MG63 (cell line): Measurements from ENCODE around the gene NDE1. TPM values are rescaled to one million over a fixed set of nuclear protein-coding genes. Genes with fewer than 3 reads are reported as not detected.

Experiments used
- DNase-seq: peaks from one replicate; pipeline ENCODE4 v3.0.0-alpha.2; 2020
- H3K27me3 ChIP-seq: fragments of 250-450 bp; sonication (Bioruptor Pico); 2 replicates; pipeline ENCODE4 v1.5.1; 2020; ENCODE audit warnings: mild to moderate bottlenecking, moderate library complexity
- H3K36me3 ChIP-seq: fragments of 250-450 bp; sonication (Bioruptor Pico); 2 replicates; pipeline ENCODE4 v1.5.1; 2020; ENCODE audit warnings: mild to moderate bottlenecking, moderate library complexity
- H3K4me3 ChIP-seq: fragments of 250-450 bp; sonication (Bioruptor Pico); 2 replicates; pipeline ENCODE4 v1.5.1; 2020; ENCODE audit warnings: mild to moderate bottlenecking, moderate library complexity
- H3K9me3 ChIP-seq: fragments of 250-450 bp; sonication (Bioruptor Pico); 2 replicates; pipeline ENCODE4 v1.5.1; 2020; ENCODE audit warnings: mild to moderate bottlenecking, moderate library complexity
- total RNA-seq: library from RNA; depleted of rRNA; stranded (reverse); fragments of >200 nt; shearing (Covaris generic); gene quantifications from 2 replicates; pipeline ENCODE4 v1.2.3, GENCODE V29; 2014; ENCODE audit warnings: low replicate concordance

The NDE1 gene
- total RNA-seq, 1 experiment from 2014 or later, result 34.4 TPM

DNA sequence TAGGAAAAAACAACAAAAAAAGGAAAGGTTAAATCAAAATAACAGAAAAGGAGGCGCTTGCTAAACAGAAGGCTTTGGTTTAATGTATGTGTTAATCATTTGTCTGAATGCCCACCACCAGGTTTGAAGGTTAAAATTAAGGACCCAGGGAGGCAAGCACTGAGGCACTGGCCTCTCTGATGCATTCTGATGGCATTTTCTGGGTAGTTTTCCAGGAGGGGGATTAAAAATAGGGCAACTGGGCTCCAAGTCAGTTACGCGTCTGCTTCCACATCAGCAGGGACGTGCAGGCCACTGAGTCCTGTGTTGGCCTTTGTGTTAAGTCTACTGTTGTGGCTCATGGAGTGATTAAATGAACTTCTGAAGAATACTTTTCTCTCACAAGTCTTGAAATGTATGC lies 34.0 kb upstream of the NDE1 start:
- H3K36me3 ChIP-seq, result peaks cover 69% of the 10 kb centered on the region
- H3K27me3 ChIP-seq, result no peaks in the 10 kb centered on the region
- no peaks in the 10 kb centered on the region for H3K9me3 ChIP-seq
- H3K4me3 ChIP-seq, result no peak overlapping the region
- no peak for DNase-seq

DNA sequence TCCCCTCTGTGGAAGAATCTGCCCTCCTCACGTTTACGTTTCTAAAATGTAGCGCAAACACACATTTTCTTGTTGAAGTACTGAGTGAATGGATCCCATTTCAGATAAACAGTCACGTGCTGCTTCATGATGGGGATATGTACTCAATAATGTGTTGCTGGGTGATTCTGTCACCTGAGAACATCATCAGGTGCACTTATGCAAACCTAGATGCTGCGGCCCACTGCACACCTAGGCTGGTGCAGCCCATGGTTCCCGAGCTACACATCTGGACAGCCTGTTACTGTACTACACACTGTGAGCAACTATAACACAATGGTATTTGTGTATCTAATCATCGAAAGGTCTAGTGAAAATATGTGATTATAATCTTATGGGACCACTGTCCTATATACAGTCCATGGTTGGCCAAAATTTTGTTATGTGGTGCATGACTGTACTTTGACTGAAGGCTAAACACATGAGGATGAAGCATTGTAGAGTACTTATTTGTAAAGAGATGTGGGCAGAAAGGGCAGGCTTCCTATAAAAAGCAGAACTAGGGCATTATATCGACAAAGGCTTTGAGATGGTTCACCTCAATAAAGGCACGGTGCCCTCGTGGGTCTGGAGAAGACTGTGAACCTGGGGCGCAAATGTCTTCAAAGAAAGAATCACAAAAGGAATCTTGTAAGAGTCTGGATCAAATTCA lies 33.4 kb upstream of the NDE1 start:
- Histone ChIP-seq H3K36me3 (peaks cover 71% of the 10 kb centered on the region), H3K4me3 (no peak overlapping the region), H3K9me3 (no peaks in the 10 kb centered on the region), H3K27me3 (no peaks in the 10 kb centered on the region)
- no peak for DNase-seq

DNA sequence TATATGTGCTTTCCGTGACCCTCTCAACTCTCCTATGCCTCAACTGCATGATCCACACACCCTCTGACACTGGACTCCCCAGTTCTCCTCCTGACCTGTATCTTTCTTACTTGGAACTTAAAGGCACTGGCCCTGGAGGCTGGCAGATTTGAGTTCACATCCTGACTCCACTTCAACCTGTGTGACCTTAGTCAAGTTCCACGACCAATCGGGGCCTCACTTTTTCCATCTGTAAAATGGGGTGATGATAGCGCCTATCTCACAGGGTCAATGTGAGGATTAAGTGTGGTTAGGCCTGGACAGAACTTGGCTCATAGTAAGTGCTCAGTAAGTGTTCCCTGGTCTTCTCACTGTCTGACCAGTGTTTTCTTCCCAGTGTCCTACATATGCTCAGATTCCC lies 32.1 kb upstream of the NDE1 start:
- no peak for DNase-seq
- no peaks in the 10 kb centered on the region for H3K9me3 ChIP-seq
- H3K27me3 ChIP-seq, result no peaks in the 10 kb centered on the region
- peaks cover 65% of the 10 kb centered on the region for H3K36me3 ChIP-seq
- no peak overlapping the region for H3K4me3 ChIP-seq

DNA sequence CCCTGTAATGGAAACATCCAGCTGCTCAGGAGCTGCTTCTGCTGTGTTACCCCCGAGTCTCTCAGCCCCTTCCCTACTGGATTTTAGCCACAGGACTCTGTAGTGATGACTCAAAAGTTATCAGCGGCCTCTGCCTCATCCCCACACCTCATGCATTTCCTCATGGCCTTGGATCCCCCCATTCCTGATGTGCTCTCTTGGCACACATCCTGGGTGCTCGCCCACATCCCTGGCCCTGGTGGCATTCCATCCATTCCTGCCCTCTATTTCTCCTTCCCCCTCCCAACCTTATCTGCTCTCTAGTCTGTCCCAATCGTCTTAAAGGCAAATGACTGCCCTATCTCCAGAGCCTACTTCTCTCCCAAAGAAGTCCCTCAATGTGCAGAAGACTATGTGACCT lies 31.7 kb upstream of the NDE1 start:
- H3K4me3 ChIP-seq, result no peak overlapping the region
- peak; percentile 33 for DNase-seq
- no peaks in the 10 kb centered on the region for H3K27me3 ChIP-seq
- no peaks in the 10 kb centered on the region for H3K9me3 ChIP-seq
- peaks cover 62% of the 10 kb centered on the region for H3K36me3 ChIP-seq

DNA sequence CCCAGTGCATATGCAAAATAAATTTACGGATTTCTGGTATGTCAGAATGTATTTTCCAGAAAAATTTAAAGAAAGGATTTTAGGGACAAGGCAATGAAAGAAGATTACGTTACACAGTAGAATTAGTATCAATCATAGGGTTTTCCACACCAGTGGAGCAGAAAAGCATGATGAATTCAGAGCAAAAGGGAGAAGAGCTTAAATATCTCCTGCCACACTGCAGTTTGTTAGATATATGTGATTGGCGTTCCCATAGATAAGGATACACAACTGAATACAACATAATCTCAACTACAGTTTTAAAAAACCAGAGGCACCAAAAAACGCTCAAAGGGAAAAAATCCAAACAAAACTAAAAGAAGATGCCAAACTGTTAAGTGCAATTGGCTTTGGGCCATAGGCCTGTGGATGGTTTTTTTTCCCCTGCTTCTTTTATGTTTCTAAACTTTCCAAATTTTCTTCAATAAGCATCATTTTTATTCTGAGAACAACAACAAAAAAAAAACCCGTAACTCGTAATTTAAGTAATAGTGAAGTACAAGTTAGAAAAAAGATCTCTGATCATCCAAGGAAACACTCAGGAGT lies 29.3 kb upstream of the NDE1 start:
- peaks cover 72% of the 10 kb centered on the region for H3K36me3 ChIP-seq
- H3K4me3 ChIP-seq, result no peak overlapping the region
- H3K27me3 ChIP-seq, result no peaks in the 10 kb centered on the region
- no peaks in the 10 kb centered on the region for H3K9me3 ChIP-seq
- no peak for DNase-seq

DNA sequence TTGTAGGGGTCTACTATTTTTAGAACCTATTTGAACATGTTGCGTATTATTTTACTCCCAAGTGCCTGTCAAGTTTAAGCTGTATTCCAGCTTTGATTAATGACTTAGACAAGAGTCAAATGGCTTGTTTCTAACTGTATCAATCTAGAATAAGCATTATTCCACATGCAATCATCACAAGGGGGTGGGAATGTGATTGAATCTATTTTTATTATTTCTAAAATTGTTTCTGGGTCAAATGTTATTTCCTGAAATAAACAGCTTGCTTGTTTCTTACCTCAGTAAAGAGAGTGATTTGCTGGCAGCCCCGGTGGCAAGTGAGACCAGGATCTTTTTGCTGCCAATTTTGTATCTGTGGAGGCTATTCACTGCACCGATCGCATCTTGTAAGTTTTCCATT lies 28.6 kb upstream of the NDE1 start:
- Histone ChIP-seq H3K9me3 (no peaks in the 10 kb centered on the region), H3K36me3 (peaks cover 68% of the 10 kb centered on the region), H3K27me3 (no peaks in the 10 kb centered on the region), H3K4me3 (no peak overlapping the region)
- DNase-seq, result no peak

DNA sequence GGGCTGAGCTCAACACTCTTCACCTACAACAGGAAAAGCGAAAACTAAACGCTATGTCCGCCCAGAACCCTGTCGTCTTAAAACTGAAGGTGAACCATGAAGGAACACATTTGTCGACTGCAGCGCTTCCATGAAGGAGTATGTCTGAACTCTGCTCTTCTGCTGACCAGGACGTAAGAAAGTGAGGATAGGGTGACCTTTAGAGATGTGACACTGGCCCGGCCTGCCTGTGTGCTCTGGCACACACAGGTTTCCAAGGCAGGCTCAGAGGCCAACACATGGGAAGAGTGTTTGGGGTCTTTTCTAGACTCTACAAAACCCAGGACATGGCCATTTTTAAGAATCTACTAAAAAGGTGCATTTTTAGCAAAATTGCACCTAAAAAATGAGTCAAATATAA lies 28.2 kb upstream of the NDE1 start:
- peaks cover 64% of the 10 kb centered on the region for H3K36me3 ChIP-seq
- DNase-seq, result no peak
- no peaks in the 10 kb centered on the region for H3K27me3 ChIP-seq
- H3K4me3 ChIP-seq, result no peak overlapping the region
- H3K9me3 ChIP-seq, result no peaks in the 10 kb centered on the region

DNA sequence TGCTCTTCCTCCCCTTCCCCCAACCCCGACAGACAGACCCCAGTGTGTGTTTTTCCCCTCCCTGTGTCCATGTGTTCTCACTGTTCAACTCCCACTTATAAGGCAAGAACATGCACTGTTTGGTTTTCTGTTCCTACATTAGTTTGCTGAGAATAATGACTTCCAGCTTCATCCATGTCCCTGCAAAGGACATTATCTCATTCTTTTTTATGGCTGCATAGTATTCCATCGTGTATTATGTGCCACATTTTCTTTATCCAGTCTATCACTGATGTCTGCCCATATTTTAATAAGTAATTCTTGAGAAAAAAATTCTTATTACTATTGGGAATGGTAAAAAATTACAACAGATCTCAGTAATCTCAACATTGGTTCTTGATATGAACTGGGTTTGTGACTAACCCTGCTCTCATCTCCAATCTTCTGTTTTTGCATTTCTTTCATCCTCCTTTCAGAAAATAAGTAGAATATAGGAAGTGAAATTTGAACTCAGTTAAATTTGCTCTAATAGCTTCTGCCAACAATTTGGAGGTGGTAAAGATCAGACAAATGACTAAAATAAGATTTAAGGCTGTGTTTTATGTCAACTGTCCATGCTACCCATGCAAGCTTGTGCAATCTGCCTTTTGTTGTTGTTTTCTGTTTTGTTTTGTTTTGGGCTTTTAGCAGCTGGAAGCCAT lies 18.2 kb upstream of the NDE1 start:
- H3K27me3 ChIP-seq, result no peaks in the 10 kb centered on the region
- H3K4me3 ChIP-seq, result no peak overlapping the region
- DNase-seq, result no peak
- no peaks in the 10 kb centered on the region for H3K9me3 ChIP-seq
- H3K36me3 ChIP-seq, result peaks cover 58% of the 10 kb centered on the region

DNA sequence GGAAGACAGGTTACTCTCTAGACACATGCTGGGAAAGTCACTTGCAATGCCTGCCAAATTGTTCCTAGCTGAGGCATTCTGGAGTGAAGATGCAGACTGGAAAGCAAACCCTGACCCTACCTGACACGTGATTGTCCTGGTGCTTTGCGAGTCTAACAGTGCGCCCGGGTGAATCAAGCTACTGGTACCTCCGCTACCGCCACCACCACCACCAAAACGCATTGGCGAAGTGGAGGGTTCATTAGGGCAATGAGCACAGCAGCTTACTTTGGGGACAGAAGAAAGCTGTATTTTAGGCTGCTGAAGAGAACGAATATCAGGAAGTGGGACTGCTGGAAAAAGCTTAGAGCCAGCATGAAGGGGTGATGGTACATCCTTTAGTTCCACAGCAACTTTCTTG lies 14.1 kb upstream of the NDE1 start:
- no peaks in the 10 kb centered on the region for H3K27me3 ChIP-seq
- no peak overlapping the region for H3K4me3 ChIP-seq
- no peak for DNase-seq
- H3K36me3 ChIP-seq, result peaks cover 63% of the 10 kb centered on the region
- no peaks in the 10 kb centered on the region for H3K9me3 ChIP-seq

DNA sequence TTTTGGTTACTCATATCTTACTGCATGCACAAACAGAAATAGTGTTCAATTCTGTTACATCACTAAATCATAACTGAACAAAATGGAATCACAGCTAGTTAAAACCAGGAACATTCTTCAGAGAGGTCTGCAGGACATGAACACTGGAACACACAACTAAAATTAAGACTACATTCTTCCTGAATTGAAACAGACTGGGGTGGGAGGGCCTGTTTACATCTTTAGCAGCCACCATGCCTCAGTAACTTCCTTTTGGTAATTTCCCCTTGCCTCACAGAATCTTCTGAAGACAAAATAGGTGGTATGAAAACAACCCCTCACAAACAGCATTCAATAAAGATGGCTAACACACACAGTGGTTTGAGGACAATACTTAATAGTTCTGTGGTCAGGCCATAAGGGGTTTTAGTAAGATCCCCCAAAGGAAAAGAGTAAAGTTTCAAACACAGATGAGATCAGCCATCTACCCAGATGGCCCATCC lies 13.6 kb upstream of the NDE1 start:
- Histone ChIP-seq H3K9me3 (no peaks in the 10 kb centered on the region), H3K4me3 (no peak overlapping the region), H3K27me3 (no peaks in the 10 kb centered on the region), H3K36me3 (peaks cover 63% of the 10 kb centered on the region)
- DNase-seq, result no peak

DNA sequence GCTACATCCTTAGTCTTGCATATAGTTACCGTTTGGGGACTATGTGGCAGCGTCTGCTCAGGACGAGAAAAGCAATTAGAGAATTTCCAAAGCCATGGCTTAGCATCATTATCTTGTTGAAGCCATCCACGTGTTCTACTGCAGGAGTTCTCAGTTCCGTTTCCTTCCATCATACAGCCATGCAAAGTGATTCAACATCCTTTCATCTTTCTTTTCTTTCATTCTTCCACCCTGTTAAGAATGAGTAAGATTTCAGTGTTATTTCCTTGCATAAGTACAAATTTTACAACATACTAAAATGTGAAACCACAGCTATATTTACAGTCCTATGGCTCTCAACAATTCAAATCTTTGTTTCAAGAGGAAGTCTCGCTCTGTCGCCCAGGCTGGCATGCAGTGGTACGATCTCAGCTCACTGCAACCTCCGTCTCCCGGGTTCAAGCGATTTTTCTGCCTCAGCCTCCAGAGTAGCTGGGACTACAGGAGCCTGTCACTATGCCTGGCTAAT lies 10.9 kb upstream of the NDE1 start:
- no peaks in the 10 kb centered on the region for H3K27me3 ChIP-seq
- H3K9me3 ChIP-seq, result no peaks in the 10 kb centered on the region
- H3K4me3 ChIP-seq, result no peak overlapping the region
- H3K36me3 ChIP-seq, result peaks cover 44% of the 10 kb centered on the region
- DNase-seq, result no peak

DNA sequence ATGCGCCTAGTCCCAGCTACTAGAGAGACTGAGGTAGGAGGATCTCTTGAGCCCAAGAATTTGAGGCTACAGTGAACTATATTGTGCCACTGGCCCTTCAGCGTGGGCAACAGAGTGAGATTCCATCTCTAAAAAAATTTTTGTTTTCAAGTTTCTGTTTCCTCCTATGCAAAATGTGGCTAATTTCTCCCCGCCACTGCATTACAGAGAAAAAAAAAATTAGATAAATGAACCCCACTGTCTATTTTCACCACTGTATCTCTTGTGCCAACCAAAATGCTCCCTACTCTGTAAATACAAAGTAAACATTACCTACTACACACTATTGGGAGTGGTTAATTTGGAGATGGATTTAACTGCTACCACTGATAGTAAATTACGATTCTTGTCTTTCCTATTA lies 9.1 kb upstream of the NDE1 start:
- DNase-seq, result no peak
- Histone ChIP-seq H3K27me3 (no peaks in the 10 kb centered on the region), H3K9me3 (no peaks in the 10 kb centered on the region), H3K4me3 (no peak overlapping the region), H3K36me3 (peaks cover 27% of the 10 kb centered on the region)

DNA sequence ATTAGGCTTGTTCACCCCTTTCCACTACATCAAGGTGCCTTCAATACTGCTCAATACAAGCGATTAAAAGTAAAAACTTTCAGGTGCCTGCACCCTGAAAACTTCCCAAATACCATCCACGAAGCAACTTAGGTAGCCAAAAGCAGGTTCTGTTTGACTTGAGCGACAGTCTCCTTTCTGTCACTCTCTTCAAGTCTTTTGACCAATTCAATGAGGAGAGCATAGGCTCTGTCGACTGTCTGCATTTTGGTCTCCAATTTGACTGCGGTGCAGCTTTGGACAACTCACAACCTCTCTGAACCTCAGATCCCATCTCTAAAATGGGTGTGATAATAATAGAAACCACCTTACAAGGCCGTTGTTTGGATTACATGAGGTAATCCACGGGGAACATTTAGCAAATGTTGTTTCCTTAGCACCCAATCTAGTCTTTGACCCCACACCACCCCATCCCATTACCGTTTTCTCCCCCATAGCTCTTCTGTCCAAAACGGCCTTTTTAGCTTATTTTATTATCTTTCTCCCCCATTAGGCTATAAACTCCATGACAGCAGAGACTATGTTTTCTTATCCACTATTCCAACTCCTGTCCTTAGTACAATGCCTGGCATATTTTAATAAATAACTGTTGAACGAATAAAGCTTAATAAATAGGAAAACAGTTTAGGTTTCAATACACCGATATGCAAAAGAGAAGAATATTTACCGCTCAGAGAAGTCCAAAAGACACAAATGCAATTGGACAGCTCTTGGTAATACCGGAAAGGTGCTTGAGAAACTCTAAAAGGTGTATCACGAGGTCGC lies 8.1 kb upstream of the NDE1 start:
- DNase-seq, result no peak
- Histone ChIP-seq H3K36me3 (peaks cover 18% of the 10 kb centered on the region), H3K9me3 (no peaks in the 10 kb centered on the region), H3K27me3 (no peaks in the 10 kb centered on the region), H3K4me3 (peak overlapping the region; percentile 72)

DNA sequence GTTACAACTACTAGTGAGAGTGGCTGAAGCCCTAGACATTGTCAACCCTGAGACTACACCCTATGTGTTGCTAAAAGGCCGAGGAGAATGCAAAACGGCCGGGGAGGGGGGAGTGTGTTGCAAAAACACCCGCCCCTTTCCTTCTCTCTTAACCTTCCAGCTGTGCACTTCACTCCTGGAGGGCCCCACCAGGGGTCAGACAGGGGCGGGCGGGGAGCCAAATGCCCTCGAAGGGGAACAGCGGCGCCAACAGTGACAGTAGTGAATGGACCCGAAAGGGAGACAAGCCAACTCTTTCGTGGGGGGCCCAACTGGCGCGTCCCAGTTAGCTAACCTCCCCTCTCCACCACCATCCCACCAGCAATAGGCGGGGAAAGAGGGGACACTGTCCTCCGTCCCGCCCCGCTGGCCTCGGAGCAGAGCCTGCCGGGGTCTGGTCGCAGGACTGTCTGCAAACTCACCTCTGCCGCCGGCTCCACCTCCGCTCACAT lies 7.4 kb upstream of the NDE1 start:
- Histone ChIP-seq H3K36me3 (peaks cover 12% of the 10 kb centered on the region), H3K4me3 (peak overlapping the region; percentile 72), H3K27me3 (no peaks in the 10 kb centered on the region), H3K9me3 (no peaks in the 10 kb centered on the region)
- DNase-seq, result peak; percentile 54

DNA sequence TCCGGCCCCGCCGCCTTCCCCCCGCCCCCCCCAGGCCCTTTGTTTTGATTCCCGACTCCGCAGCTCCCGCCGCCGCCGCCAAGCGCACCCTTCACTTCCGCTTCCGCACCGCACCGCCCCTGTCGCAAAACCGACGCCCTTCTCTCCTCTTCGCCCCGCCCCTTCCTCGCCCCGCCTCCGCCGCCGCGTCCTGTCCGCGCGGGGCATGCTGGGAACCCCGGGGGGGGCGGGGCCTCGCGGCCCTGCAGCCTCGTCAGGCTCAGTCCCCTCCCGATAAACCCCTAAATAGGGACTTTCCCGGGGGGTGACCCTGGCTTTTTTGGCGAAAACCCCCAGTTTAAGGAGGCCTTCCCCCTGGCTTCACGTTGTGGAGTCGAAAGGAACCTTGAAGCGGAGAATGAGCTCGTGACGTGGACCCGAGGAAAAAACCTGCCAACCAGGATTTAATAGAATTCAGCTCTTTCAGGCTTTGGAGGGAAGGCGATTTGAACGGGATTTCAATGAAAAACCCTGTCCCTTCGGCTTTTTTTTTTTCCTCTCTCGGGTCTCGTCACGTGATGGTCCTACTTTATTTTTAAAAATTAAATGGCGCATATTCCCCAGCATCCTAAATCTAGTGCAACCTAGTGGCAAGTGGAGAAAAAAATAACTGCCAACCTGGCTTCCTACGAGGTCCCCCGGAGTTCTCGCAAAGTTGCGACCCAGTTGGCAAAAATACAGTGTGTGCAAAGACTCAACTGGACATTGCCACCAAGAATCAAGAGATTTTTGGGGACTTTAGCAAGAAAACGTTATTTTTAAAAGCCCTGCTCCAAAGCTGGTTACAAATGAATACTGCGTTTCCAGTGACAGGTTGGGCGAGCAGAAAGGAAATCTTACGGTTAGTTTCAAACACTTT lies 6.7 kb upstream of the NDE1 start, which contains the start of gene MARF1:
Gene MARF1 (minus strand): TSS at position 107 of the 898 bp plus-strand sequence. CDS start 3,921 bp downstream, outside the sequence.
- peak within 1 kb of the TSS; percentile 72 for H3K4me3 ChIP-seq
- H3K36me3 ChIP-seq, result peaks cover 6% of the 10 kb centered on the region
- H3K27me3 ChIP-seq, result no peaks in the 10 kb centered on the region
- no peaks in the 10 kb centered on the region for H3K9me3 ChIP-seq
- peak; percentile 99 for DNase-seq

DNA sequence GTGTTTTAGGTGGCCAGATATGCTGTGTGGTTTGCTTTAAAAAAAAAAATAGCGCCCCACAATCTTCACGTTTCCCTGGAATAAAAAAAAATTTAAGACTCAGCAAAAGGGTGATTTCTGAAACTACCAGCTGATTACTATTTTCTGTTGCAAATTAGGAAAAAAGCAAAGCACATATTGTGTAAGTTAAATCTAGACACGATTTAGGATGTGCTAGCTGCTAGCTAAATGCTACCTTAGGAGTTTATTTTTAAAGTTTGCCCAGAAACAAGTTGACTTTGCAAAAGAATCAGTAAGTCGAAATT lies 6.1 kb upstream of the NDE1 start:
- peak overlapping the region; percentile 72 for H3K4me3 ChIP-seq

More for the DNA sequence above, 6.1 kb upstream of the NDE1 start:
- H3K27me3 ChIP-seq, result no peaks in the 10 kb centered on the region
- H3K9me3 ChIP-seq, result no peaks in the 10 kb centered on the region
- DNase-seq, result no peak
- H3K36me3 ChIP-seq, result peaks cover 2% of the 10 kb centered on the region
